HEK293 (cell line): Measurements from ENCODE around the gene HS3ST3A1.
A peak's percentile ranks its signal among the peaks of the same experiment; 100 is the strongest.

Experiments
- CTCF ChIA-PET: fragments of 350-600 bp; formaldehyde crosslinking; extraction: SDS; loops from one replicate; lab custom pipeline; 2021; ENCODE audit warnings: antibody characterized with exemption; lab: Yijun Ruan, JAX
- POLR2A ChIA-PET: fragments of 300-600 bp; formaldehyde crosslinking; extraction: SDS; loops from one replicate; lab custom pipeline; 2020; ENCODE audit warnings: antibody characterized with exemption, inconsistent platforms; lab: Yijun Ruan, JAX
- H3K27ac ChIP-seq: fragments of 200-500 bp; sonication (Bioruptor generic); 2 replicates; pipeline ENCODE4 v1.5.1; 2014; ENCODE audit warnings: low read depth, low read length, control low read depth, inconsistent platforms; ENCODE audit errors: extremely low read depth
- H3K36me3 ChIP-seq, 2 experiments: fragments of 200-500 bp in 1 of 2; sonication (Bioruptor generic) in 1 of 2; 1 replicate in 1 of 2; 2 replicates in 1 of 2; pipeline ENCODE4 v1.5.1; 2014 to 2017; ENCODE audit warnings: inconsistent platforms in 2 of 2, low read length in 2 of 2; ENCODE audit not compliant: control insufficient read depth in 2 of 2, insufficient read depth in 1 of 2
- H3K4me1 ChIP-seq: fragments of 200-500 bp; sonication (Bioruptor generic); 2 replicates; pipeline ENCODE4 v1.5.1; 2014; ENCODE audit warnings: mild to moderate bottlenecking, low read length, inconsistent platforms; ENCODE audit not compliant: control insufficient read depth, insufficient read depth
- H3K4me3 ChIP-seq: 2 replicates; pipeline ENCODE4 v1.5.1; 2011; ENCODE audit warnings: low read depth, mild to moderate bottlenecking, control low read depth, low read length, moderate library complexity
- H3K9me3 ChIP-seq: fragments of 200-500 bp; sonication (Bioruptor generic); 2 replicates; pipeline ENCODE4 v1.5.1; 2014; ENCODE audit warnings: low read depth, low read length, inconsistent platforms; ENCODE audit not compliant: control insufficient read depth, insufficient read depth
- GLIS1 ChIP-seq: fragments of 450-650 bp; formaldehyde crosslinking; IDR thresholded peaks from 2 replicates; pipeline ENCODE4 v1.5.1; 2016; ENCODE audit warnings: missing biosample characterization, missing genetic modification characterization
- GLIS2 ChIP-seq: fragments of 450-650 bp; formaldehyde crosslinking; IDR thresholded peaks from 2 replicates; pipeline ENCODE4 v1.5.1; 2016; ENCODE audit warnings: missing biosample characterization, missing genetic modification characterization
- HOXA7 ChIP-seq: sonication (generic); formaldehyde crosslinking; IDR thresholded peaks from 2 replicates; pipeline ENCODE4 v1.8.1; 2022; ENCODE audit warnings: missing genetic modification reagents, borderline replicate concordance
- HOXC10 ChIP-seq: sonication (generic); formaldehyde crosslinking; IDR thresholded peaks from 2 replicates; pipeline ENCODE4 v1.8.1; 2023; ENCODE audit warnings: mild to moderate bottlenecking, missing genetic modification reagents
- IKZF3 ChIP-seq: fragments of 450-650 bp; IDR thresholded peaks from 2 replicates; pipeline ENCODE4 v1.5.0; 2018; ENCODE audit warnings: missing biosample characterization, mild to moderate bottlenecking, missing genetic modification characterization, moderate library complexity
- KLF9 ChIP-seq: fragments of 450-650 bp; formaldehyde crosslinking; IDR thresholded peaks from 2 replicates; pipeline ENCODE4 v1.5.1; 2016; ENCODE audit warnings: missing biosample characterization, missing genetic modification characterization, low read depth
- MEIS1 ChIP-seq: sonication (generic); formaldehyde crosslinking; IDR thresholded peaks from 2 replicates; pipeline ENCODE4 v1.8.1; 2022; ENCODE audit warnings: missing genetic modification reagents, mild to moderate bottlenecking, borderline replicate concordance
- PRDM6 ChIP-seq: fragments of 450-650 bp; formaldehyde crosslinking; IDR thresholded peaks from 2 replicates; pipeline ENCODE4 v1.5.1; 2017; ENCODE audit warnings: missing biosample characterization, missing genetic modification characterization
- ZBTB7A ChIP-seq: fragments of 450-650 bp; formaldehyde crosslinking; IDR thresholded peaks from 2 replicates; pipeline ENCODE4 v1.5.1; 2016; ENCODE audit warnings: low read depth, missing biosample characterization, missing genetic modification characterization
- ZBTB8A ChIP-seq: fragments of 450-650 bp; formaldehyde crosslinking; IDR thresholded peaks from 2 replicates; pipeline ENCODE4 v1.5.1; 2016; ENCODE audit warnings: missing biosample characterization, missing genetic modification characterization
- ZEB2 ChIP-seq: fragments of 450-650 bp; formaldehyde crosslinking; IDR thresholded peaks from 2 replicates; pipeline ENCODE4 v1.5.1; 2016; ENCODE audit warnings: missing biosample characterization, missing genetic modification characterization
- ZNF146 ChIP-seq: fragments of 450-650 bp; formaldehyde crosslinking; IDR thresholded peaks from 2 replicates; pipeline ENCODE4 v1.5.1; 2016; ENCODE audit warnings: missing biosample characterization, missing genetic modification characterization
- ZNF148 ChIP-seq: fragments of 450-650 bp; formaldehyde crosslinking; IDR thresholded peaks from 2 replicates; pipeline ENCODE4 v1.5.0; 2017; ENCODE audit warnings: missing biosample characterization, missing genetic modification characterization, borderline replicate concordance
- ZNF155 ChIP-seq: fragments of 450-650 bp; formaldehyde crosslinking; IDR thresholded peaks from 2 replicates; pipeline ENCODE4 v1.5.1; 2016; ENCODE audit warnings: missing biosample characterization, missing genetic modification characterization
- ZNF157 ChIP-seq: fragments of 450-650 bp; formaldehyde crosslinking; IDR thresholded peaks from 2 replicates; pipeline ENCODE4 v1.5.1; 2016; ENCODE audit warnings: missing biosample characterization, missing genetic modification characterization
- ZNF175 ChIP-seq: fragments of 450-650 bp; formaldehyde crosslinking; IDR thresholded peaks from 2 replicates; pipeline ENCODE4 v1.5.1; 2016; ENCODE audit warnings: missing biosample characterization, missing genetic modification characterization
- ZNF37A ChIP-seq: fragments of 450-650 bp; IDR thresholded peaks from 2 replicates; pipeline ENCODE4 v1.5.1; 2018; ENCODE audit warnings: missing biosample characterization, missing genetic modification characterization
- ZNF426 ChIP-seq: fragments of 450-650 bp; formaldehyde crosslinking; IDR thresholded peaks from 2 replicates; pipeline ENCODE4 v1.5.1; 2017; ENCODE audit warnings: missing biosample characterization, missing genetic modification characterization, mild to moderate bottlenecking, inconsistent platforms, moderate library complexity
- ZNF510 ChIP-seq: fragments of 450-650 bp; formaldehyde crosslinking; IDR thresholded peaks from 2 replicates; pipeline ENCODE4 v1.5.1; 2018; ENCODE audit warnings: mild to moderate bottlenecking, missing genetic modification characterization, missing biosample characterization; ENCODE audit not compliant: insufficient replicate concordance
- ZNF513 ChIP-seq: fragments of 450-650 bp; IDR thresholded peaks from 2 replicates; pipeline ENCODE4 v1.5.1; 2018; ENCODE audit warnings: missing biosample characterization, missing genetic modification characterization
- ZNF600 ChIP-seq: fragments of 450-650 bp; formaldehyde crosslinking; IDR thresholded peaks from 2 replicates; pipeline ENCODE4 v1.5.1; 2016; ENCODE audit warnings: missing biosample characterization, missing genetic modification characterization
- ZNF610 ChIP-seq: fragments of 450-650 bp; formaldehyde crosslinking; IDR thresholded peaks from 2 replicates; pipeline ENCODE4 v1.5.1; 2016; ENCODE audit warnings: missing biosample characterization, missing genetic modification characterization, borderline replicate concordance
- ZNF626 ChIP-seq: fragments of 450-650 bp; sonication (Bioruptor Pico); formaldehyde crosslinking; IDR thresholded peaks from 2 replicates; pipeline ENCODE4 v1.5.1; 2018; ENCODE audit warnings: missing biosample characterization, missing genetic modification characterization, inconsistent platforms
- ZNF747 ChIP-seq: fragments of 450-650 bp; formaldehyde crosslinking; IDR thresholded peaks from 2 replicates; pipeline ENCODE4 v1.5.1; 2016; ENCODE audit warnings: missing biosample characterization, missing genetic modification characterization
- ZNF791 ChIP-seq: fragments of 450-650 bp; formaldehyde crosslinking; IDR thresholded peaks from 2 replicates; pipeline ENCODE4 v1.5.1; 2016; ENCODE audit warnings: missing biosample characterization, missing genetic modification characterization
- ZSCAN4 ChIP-seq: fragments of 450-650 bp; formaldehyde crosslinking; IDR thresholded peaks from 2 replicates; pipeline ENCODE4 v1.5.1; 2017; ENCODE audit warnings: missing biosample characterization, missing genetic modification characterization

The HS3ST3A1 gene

GRCh38 chr17:13522749-13523148 lies 79.0 kb downstream of the HS3ST3A1 start:
- ChIA-PET CTCF (interaction anchor here (0.7 to 1.2 kb wide), 3 partner anchors 10 to 1064 kb away, joined by 3 to 9 read pairs (median 4); no protein-coding TSS in a partner anchor), POLR2A (no interaction called here)
- TF ChIP-seq ZNF146 (no peak), ZNF626 (tag by site-specific recombination) (no peak), ZSCAN4 (tag by site-specific recombination) (0 out of 2 replicates have a peak, but pooled peaks have one; percentile 25), GLIS1 (tag by site-specific recombination) (no peak), ZNF175 (no peak)
- TF ChIP-seq, all 188 proteins: peak for 1
- Histone ChIP-seq H3K27ac (no peak overlapping the region), H3K9me3 (no peaks in the 10 kb centered on the region), H3K36me3 (no peaks in the 10 kb centered on the region), H3K4me1 (no peaks in the 10 kb centered on the region), H3K4me3 (no peak overlapping the region)

- ChIA-PET POLR2A (no interaction called here), CTCF (interaction anchor here (0.6 kb wide), 1 partner anchor 214 kb away, joined by 3 read pairs; no protein-coding TSS in a partner anchor)
- Histone ChIP-seq H3K4me3 (no peak overlapping the region), H3K27ac (no peak overlapping the region), H3K36me3 (no peaks in the 10 kb centered on the region), H3K9me3 (no peaks in the 10 kb centered on the region), H3K4me1 (no peaks in the 10 kb centered on the region)
- no peak for TF ChIP-seq ZNF600 (tag by site-specific recombination)
- no peak for TF ChIP-seq HOXC10
- TF ChIP-seq ZNF747 (tag by site-specific recombination) = no peak
- TF ChIP-seq ZNF510 (tag by site-specific recombination) = no peak
- TF ChIP-seq ZNF37A (tag by site-specific recombination) = no peak
These were observed 79.9 kb downstream of the HS3ST3A1 start for GRCh38 chr17:13521784-13522183.

- Histone ChIP-seq H3K27ac (no peak overlapping the region), H3K4me3 (no peak overlapping the region), H3K36me3 (no peaks in the 10 kb centered on the region; a peak in 1 of 3 replicates), H3K9me3 (no peaks in the 10 kb centered on the region), H3K4me1 (no peaks in the 10 kb centered on the region)
- POLR2A ChIA-PET = no interaction called here
- CTCF ChIA-PET = interaction anchor here (0.6 kb wide), 1 partner anchor 213 kb away, joined by 3 read pairs; no protein-coding TSS in a partner anchor
- no peak for TF ChIP-seq ZNF513 (tag by site-specific recombination)
- TF ChIP-seq GLIS2 (tag by site-specific recombination) = no peak
- no peak for TF ChIP-seq ZNF791 (tag by site-specific recombination)
- TF ChIP-seq KLF9 = no peak
- TF ChIP-seq ZEB2 = no peak
- TF ChIP-seq PRDM6 (tag by site-specific recombination) = no peak
- TF ChIP-seq ZBTB8A (tag by site-specific recombination) = no peak
- no peak for TF ChIP-seq ZNF148
- TF ChIP-seq HOXA7 (CRISPR knock-in tag) = no peak
- TF ChIP-seq MEIS1 (CRISPR knock-in tag) = no peak
- TF ChIP-seq ZNF155 (tag by site-specific recombination) = no peak
- TF ChIP-seq ZNF426 (tag by site-specific recombination) = no peak
- TF ChIP-seq ZNF626 (tag by site-specific recombination) = no peak
- TF ChIP-seq ZBTB7A = no peak
- TF ChIP-seq ZNF610 (tag by site-specific recombination) = no peak
- TF ChIP-seq ZNF157 = no peak
- TF ChIP-seq IKZF3 = no peak
These were observed 80.7 kb downstream of the HS3ST3A1 start for GRCh38 chr17:13520899-13521572.
